H9 (cell line): ENCODE data around the gene PROX1. TPM values are rescaled to one million over a fixed set of nuclear protein-coding genes. Genes with fewer than 3 reads are reported as not detected.

ENCODE experiments used
- DNase-seq: peaks from one replicate; pipeline ENCODE4 v3.0.0-alpha.2; 2017
- H2AFZ ChIP-seq: one replicate; pipeline ENCODE4 v1.6.1; 2013; ENCODE audit warnings: mild to moderate bottlenecking, low read length, control low read depth, moderate library complexity
- H2AK5ac ChIP-seq: 2 replicates; pipeline ENCODE4 v1.6.1; 2013; ENCODE audit warnings: low read length, control low read depth, mixed read lengths; ENCODE audit not compliant: insufficient read length
- H2BK120ac ChIP-seq: one replicate; pipeline ENCODE4 v1.6.1; 2013; ENCODE audit warnings: low read depth, mild to moderate bottlenecking, low read length, control low read depth, inconsistent platforms; ENCODE audit not compliant: poor library complexity, severe bottlenecking
- H2BK12ac ChIP-seq: 2 replicates; pipeline ENCODE4 v1.6.1; 2013; ENCODE audit warnings: low read length, control low read depth, mixed read lengths, low read depth; ENCODE audit not compliant: insufficient read length
- H2BK15ac ChIP-seq: 2 replicates; pipeline ENCODE4 v1.6.1; 2013; ENCODE audit warnings: low read depth, low read length, control low read depth
- H2BK20ac ChIP-seq: one replicate; pipeline ENCODE4 v1.6.1; 2013; ENCODE audit warnings: low read depth, mild to moderate bottlenecking, low read length, control low read depth, inconsistent platforms; ENCODE audit not compliant: poor library complexity, severe bottlenecking
- H2BK5ac ChIP-seq: 2 replicates; pipeline ENCODE4 v1.6.1; 2013; ENCODE audit warnings: low read length, control low read depth, mixed read lengths; ENCODE audit not compliant: insufficient read length
- H3K14ac ChIP-seq: 2 replicates; pipeline ENCODE4 v1.6.1; 2013; ENCODE audit warnings: low read length, control low read depth; ENCODE audit not compliant: insufficient read depth
- H3K18ac ChIP-seq: 2 replicates; pipeline ENCODE4 v1.6.1; 2013; ENCODE audit warnings: low read depth, mild to moderate bottlenecking, mixed read lengths, low read length, control low read depth; ENCODE audit not compliant: insufficient read length
- H3K23ac ChIP-seq: 2 replicates; pipeline ENCODE4 v1.6.1; 2013; ENCODE audit warnings: low read length, control low read depth, mixed read lengths, low read depth; ENCODE audit not compliant: insufficient read length
- H3K23me2 ChIP-seq: 2 replicates; pipeline ENCODE4 v1.6.1; 2013; ENCODE audit warnings: low read depth, mild to moderate bottlenecking, mixed read lengths, low read length, control low read depth; ENCODE audit not compliant: insufficient read length, poor library complexity, severe bottlenecking
- H3K27ac ChIP-seq: 2 replicates; pipeline ENCODE4 v1.5.1; 2013; ENCODE audit warnings: low read length, control low read depth, mixed read lengths, low read depth; ENCODE audit not compliant: insufficient read length
- H3K27me3 ChIP-seq: 2 replicates; pipeline ENCODE4 v1.6.1; 2013; ENCODE audit warnings: low read length, control low read depth, inconsistent platforms; ENCODE audit not compliant: insufficient read depth
- H3K4ac ChIP-seq: 2 replicates; pipeline ENCODE4 v1.6.1; 2013; ENCODE audit warnings: low read depth, mild to moderate bottlenecking, control low read depth, inconsistent platforms, low read length, moderate library complexity
- H3K4me1 ChIP-seq: 2 replicates; pipeline ENCODE4 v1.6.1; 2013; ENCODE audit warnings: low read length, control low read depth, inconsistent platforms; ENCODE audit not compliant: insufficient read depth
- H3K4me2 ChIP-seq: 2 replicates; pipeline ENCODE4 v1.6.1; 2013; ENCODE audit warnings: low read length, control low read depth, mixed read lengths; ENCODE audit not compliant: insufficient read length, insufficient read depth
- H3K56ac ChIP-seq: 2 replicates; pipeline ENCODE4 v1.6.1; 2013; ENCODE audit warnings: low read depth, mild to moderate bottlenecking, mixed read lengths, low read length, control low read depth; ENCODE audit not compliant: insufficient read length
- H3K79me1 ChIP-seq: 2 replicates; pipeline ENCODE4 v1.6.1; 2013; ENCODE audit warnings: low read depth, mild to moderate bottlenecking, moderate library complexity, low read length, control low read depth, inconsistent platforms; ENCODE audit not compliant: insufficient read depth, poor library complexity, severe bottlenecking
- H3K79me2 ChIP-seq: 2 replicates; pipeline ENCODE4 v1.6.1; 2013; ENCODE audit warnings: low read length, control low read depth, inconsistent platforms; ENCODE audit not compliant: insufficient read depth
- H3K9ac ChIP-seq: 2 replicates; pipeline ENCODE4 v1.6.1; 2013; ENCODE audit warnings: low read length, control low read depth, mixed read lengths; ENCODE audit not compliant: insufficient read length; ENCODE audit errors: extremely low read depth
- H3K9me3 ChIP-seq: one replicate; pipeline ENCODE4 v1.6.1; 2013; ENCODE audit warnings: low read depth, low read length, inconsistent platforms; ENCODE audit not compliant: control insufficient read depth
- H3T11ph ChIP-seq: one replicate; pipeline ENCODE4 v1.6.1; 2013; ENCODE audit warnings: mild to moderate bottlenecking, low read length, control low read depth, inconsistent platforms
- H4K20me1 ChIP-seq: one replicate; pipeline ENCODE4 v1.6.1; 2013; ENCODE audit not compliant: control insufficient read depth, insufficient read length, insufficient read depth
- H4K5ac ChIP-seq: 2 replicates; pipeline ENCODE4 v1.6.1; 2013; ENCODE audit warnings: low read depth, mild to moderate bottlenecking, mixed read lengths, low read length, control low read depth; ENCODE audit not compliant: insufficient read length
- H4K8ac ChIP-seq: replicated peaks from 2 replicates; pipeline ENCODE4 v1.6.1; 2013; ENCODE audit warnings: low read length, control low read depth, mixed read lengths, low read depth; ENCODE audit not compliant: insufficient read length
- H4K91ac ChIP-seq: 2 replicates; pipeline ENCODE4 v1.6.1; 2013; ENCODE audit warnings: low read depth, mild to moderate bottlenecking, moderate library complexity, mixed read lengths, low read length, control low read depth; ENCODE audit not compliant: insufficient read length
- H3K27ac Mint-ChIP-seq, 3 experiments: 2 replicates in 2 of 3; 3 replicates in 1 of 3; pipeline ENCODE4 v1.8.0; 2020 to 2021; ENCODE audit warnings: mixed read lengths in 3 of 3, mild to moderate bottlenecking in 1 of 3, moderate library complexity in 1 of 3
- H3K27me3 Mint-ChIP-seq: 2 replicates; pipeline ENCODE4 v1.8.0; 2021; ENCODE audit warnings: low read depth, mild to moderate bottlenecking, moderate library complexity, mixed read lengths
- H3K36me3 Mint-ChIP-seq, 3 experiments: 2 replicates in 2 of 3; 3 replicates in 1 of 3; pipeline ENCODE4 v1.8.0; 2020 to 2021; ENCODE audit warnings: low read depth in 3 of 3, mixed read lengths in 3 of 3; ENCODE audit not compliant: insufficient read depth in 1 of 3
- H3K4me1 Mint-ChIP-seq, 2 experiments: 2 replicates each; pipeline ENCODE4 v1.8.0; 2020; ENCODE audit warnings: mixed read lengths in 2 of 2
- H3K4me3 Mint-ChIP-seq, 2 experiments: 2 replicates in 1 of 2; 3 replicates in 1 of 2; pipeline ENCODE4 v1.8.0; 2020 to 2021; ENCODE audit warnings: mild to moderate bottlenecking in 2 of 2, mixed read lengths in 2 of 2, moderate library complexity in 1 of 2
- H3K9me3 Mint-ChIP-seq, 2 experiments: 2 replicates in 1 of 2; 3 replicates in 1 of 2; pipeline ENCODE4 v1.8.0; 2020; ENCODE audit warnings: mild to moderate bottlenecking in 2 of 2, mixed read lengths in 2 of 2, moderate library complexity in 1 of 2
- WGBS: extraction: QIAGEN DNeasy Blood & Tissue Kit; methylation state at CpG from one replicate; pipeline ENCODE4 v1.1.7; 2013; ENCODE audit warnings: missing lambda C conversion rate, low lambda C conversion rate, mixed read lengths; ENCODE audit not compliant: insufficient read length; ENCODE audit errors: extremely low coverage; 5-methylcytosine and 5-hydroxymethylcytosine counted together
- total RNA-seq: library from RNA; stranded (reverse); gene quantifications from 2 replicates; pipeline ENCODE4 v1.2.1, GENCODE V29; 2021
- TF ChIP-seq, protein P1 (sequence below): fragments of 200-600 bp; sonication (generic); conservative IDR thresholded peaks from 3 replicates; pipeline ENCODE4 v1.8.0; 2021; ENCODE audit warnings: antibody characterized with exemption, mild to moderate bottlenecking

The PROX1 gene
- total RNA-seq, 1 experiment from 2014 or later = 0.72 TPM

DNA sequence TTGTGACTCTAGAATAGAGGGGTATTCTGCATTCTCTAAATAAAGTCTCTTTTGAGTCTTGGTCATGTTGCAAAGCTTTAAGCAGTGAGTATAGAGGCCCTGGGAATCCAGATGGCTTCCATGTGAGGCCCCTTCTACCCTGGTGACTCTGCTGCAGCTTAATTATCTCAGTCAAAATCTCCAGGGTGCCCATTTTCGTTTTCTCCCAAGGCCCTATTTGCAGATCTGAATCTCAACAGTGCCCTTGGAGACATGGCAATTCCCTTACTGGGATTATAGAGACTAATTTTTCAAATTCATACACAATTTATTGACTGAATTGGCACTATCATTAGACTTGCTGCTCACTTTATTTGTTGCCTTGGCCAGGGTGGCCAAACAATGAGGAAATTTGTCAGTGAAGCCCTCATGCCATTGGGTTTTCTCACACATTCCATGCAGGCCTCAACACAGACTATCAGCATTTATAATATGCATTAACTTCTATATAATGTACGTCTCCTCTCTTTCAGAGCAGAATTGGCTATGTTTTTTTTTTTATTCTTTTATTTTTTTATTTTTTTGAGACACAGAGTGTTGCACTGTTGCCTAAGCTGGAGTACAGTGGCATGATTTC is 35.1 kb downstream of the PROX1 start:
- H3K4me1 ChIP-seq = peaks cover 6% of the 10 kb centered on the region; the same call in 1 of the 2 replicates
- H2BK20ac ChIP-seq = no peak overlapping the region
- H3K27ac ChIP-seq = no peak overlapping the region
- H3K4me3 Mint-ChIP-seq = no peak overlapping the region
- H2BK120ac ChIP-seq = no peak overlapping the region
- no peak overlapping the region for H2AFZ ChIP-seq
- no peak overlapping the region for H2AK5ac ChIP-seq
- DNase-seq = no peak
- H4K5ac ChIP-seq = no peak overlapping the region
- no peak overlapping the region for H3K18ac ChIP-seq
- H3K79me1 ChIP-seq = no peaks in the 10 kb centered on the region
- H3K9me3 ChIP-seq = no peaks in the 10 kb centered on the region
- H3K79me2 ChIP-seq = no peaks in the 10 kb centered on the region
- H3K4me2 ChIP-seq = no peak overlapping the region
- no CpG with 5 or more reads among the region's 2 CpGs for WGBS
- H3K9ac ChIP-seq = no peak overlapping the region
- no peak overlapping the region for H4K8ac ChIP-seq
- no peak overlapping the region for H3T11ph ChIP-seq
- no peaks in the 10 kb centered on the region; the same call in 1 of the 2 replicates for H3K27me3 Mint-ChIP-seq
- TF ChIP-seq, protein P1, sequence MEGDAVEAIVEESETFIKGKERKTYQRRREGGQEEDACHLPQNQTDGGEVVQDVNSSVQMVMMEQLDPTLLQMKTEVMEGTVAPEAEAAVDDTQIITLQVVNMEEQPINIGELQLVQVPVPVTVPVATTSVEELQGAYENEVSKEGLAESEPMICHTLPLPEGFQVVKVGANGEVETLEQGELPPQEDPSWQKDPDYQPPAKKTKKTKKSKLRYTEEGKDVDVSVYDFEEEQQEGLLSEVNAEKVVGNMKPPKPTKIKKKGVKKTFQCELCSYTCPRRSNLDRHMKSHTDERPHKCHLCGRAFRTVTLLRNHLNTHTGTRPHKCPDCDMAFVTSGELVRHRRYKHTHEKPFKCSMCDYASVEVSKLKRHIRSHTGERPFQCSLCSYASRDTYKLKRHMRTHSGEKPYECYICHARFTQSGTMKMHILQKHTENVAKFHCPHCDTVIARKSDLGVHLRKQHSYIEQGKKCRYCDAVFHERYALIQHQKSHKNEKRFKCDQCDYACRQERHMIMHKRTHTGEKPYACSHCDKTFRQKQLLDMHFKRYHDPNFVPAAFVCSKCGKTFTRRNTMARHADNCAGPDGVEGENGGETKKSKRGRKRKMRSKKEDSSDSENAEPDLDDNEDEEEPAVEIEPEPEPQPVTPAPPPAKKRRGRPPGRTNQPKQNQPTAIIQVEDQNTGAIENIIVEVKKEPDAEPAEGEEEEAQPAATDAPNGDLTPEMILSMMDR = no peak
- no peaks in the 10 kb centered on the region for H3K36me3 Mint-ChIP-seq
- no peaks in the 10 kb centered on the region for H4K20me1 ChIP-seq
- H3K4me1 Mint-ChIP-seq = peaks cover 18 to 34% of the 10 kb centered on the region in 2 experiments
- no peaks in the 10 kb centered on the region for H3K27me3 ChIP-seq
- H3K14ac ChIP-seq = no peak overlapping the region
- no peak overlapping the region for H3K27ac Mint-ChIP-seq
- no peak overlapping the region for H3K23ac ChIP-seq
- no peak overlapping the region for H3K4ac ChIP-seq
- no peak overlapping the region for H2BK15ac ChIP-seq
- H3K56ac ChIP-seq = no peak overlapping the region
- no peak overlapping the region for H2BK5ac ChIP-seq
- H4K91ac ChIP-seq = no peak overlapping the region
- no peaks in the 10 kb centered on the region for H3K9me3 Mint-ChIP-seq
- H2BK12ac ChIP-seq = no peak overlapping the region
- H3K23me2 ChIP-seq = no peaks in the 10 kb centered on the region
